NCI-H774 (cell line): ENCODE results near the gene TMEM170B.

Experiments
- DNase-seq: peaks from one replicate; lab custom pipeline; 2025; lab: John Stamatoyannopoulos, UW

Gene TMEM170B, protein sequence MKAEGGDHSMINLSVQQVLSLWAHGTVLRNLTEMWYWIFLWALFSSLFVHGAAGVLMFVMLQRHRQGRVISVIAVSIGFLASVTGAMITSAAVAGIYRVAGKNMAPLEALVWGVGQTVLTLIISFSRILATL

DNA sequence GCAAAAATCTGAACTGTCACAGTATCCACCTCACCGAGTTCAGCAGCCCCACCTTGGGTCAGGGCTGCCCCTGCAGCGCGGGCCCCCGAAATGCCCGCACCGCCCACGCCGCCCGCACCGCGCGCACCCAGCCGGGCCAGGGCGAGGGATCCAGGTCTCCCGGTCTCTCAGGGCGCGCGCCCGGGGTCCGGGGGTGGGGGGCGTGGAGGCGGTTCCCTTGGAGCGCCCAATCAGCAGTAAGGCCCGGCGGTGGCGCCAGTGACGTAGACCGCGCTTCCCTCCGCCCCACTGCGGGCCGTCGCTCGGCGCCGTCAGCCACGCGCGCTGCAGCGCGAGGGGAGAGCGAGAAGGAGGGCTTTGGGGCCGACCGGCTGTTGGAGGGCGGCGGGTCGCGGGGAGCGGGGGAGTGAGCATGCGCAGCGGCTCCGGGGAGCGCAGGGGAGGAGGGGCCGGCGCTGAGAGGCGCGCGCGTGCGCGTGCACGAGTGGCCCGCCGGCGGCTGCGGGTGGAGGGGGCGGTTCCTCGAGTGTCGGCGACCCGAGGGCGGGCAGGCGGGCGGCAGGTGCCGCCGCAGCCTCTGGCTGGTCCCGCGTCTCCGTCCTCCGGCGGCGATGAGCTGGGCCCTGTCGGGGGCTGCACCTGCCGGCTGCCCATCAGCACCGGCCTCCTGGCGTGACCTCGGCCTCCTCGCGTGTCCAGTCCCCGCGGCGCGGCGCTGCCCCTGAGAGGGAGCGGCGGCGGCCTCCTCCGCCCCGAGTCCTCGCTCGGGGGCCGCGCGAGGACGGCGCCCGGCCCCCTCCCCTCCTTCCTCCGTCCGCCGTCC lies at the start of gene TMEM170B:
TSS of gene TMEM170B (plus strand) at position 521 of the 823 bp plus-strand sequence. CDS start 529 bp downstream, outside the sequence.
- DNase-seq, result peak; percentile 93

DNA sequence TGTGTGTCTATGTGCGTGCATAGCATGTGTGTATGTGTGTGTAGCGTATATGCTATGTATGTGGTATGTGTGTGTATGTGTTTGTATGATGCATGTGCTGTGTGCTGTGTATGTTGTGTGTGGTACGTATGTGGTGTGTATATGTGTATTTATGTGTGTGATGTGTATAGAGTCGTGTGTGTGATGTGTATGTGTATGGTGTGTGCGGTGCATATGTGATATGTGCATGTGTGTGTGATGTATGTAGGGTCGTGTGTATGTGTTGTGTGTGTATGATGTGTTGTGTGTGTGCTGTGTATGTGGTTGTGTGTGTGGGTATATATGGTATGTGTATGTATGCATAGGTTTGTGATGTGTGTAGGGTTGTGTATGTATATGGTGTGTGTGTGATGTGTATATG lies 46.6 kb upstream of the TMEM170B start:
- no peak for DNase-seq

DNA sequence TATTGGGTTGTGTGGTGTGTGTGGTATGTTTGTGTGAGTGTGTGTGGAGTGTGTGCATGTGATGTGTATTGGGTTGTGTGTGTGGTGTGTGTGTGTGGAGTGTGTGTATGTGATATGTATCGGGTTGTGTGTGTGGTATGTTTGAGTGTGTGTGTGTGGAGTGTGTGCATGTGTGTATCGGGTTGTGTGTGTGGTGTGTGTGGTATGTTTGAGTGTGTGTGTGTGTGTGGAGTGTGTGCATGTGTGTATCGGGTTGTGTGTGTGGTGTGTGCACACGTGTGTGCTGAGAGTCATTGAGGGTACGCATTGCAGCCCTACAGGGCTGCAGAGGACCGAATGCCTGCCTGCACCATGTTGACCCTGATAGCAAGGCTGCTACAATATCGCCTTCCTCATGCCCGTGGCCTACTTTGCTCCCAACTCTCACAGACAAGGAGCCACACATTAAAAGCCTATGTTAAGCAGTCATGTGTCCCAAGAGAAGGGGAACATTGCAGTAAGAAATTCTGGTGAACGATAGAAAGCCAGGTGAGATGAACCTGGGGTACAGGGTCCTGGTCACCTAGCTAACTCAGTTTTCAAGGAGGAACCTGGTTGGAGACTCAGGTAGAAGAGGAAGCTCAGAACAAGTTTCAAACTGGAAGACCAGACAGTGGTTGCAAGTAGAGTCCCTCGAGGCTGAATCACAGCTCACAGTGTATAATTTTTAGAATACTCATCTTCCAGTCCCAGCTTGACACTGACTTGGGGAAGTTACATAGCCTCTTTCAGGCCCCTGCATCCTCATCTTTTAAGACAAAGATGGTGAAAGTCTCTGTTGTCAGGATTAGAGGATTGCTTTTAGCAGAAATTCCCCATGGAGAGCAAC lies 45.7 kb upstream of the TMEM170B start:
- no peak for DNase-seq

DNA sequence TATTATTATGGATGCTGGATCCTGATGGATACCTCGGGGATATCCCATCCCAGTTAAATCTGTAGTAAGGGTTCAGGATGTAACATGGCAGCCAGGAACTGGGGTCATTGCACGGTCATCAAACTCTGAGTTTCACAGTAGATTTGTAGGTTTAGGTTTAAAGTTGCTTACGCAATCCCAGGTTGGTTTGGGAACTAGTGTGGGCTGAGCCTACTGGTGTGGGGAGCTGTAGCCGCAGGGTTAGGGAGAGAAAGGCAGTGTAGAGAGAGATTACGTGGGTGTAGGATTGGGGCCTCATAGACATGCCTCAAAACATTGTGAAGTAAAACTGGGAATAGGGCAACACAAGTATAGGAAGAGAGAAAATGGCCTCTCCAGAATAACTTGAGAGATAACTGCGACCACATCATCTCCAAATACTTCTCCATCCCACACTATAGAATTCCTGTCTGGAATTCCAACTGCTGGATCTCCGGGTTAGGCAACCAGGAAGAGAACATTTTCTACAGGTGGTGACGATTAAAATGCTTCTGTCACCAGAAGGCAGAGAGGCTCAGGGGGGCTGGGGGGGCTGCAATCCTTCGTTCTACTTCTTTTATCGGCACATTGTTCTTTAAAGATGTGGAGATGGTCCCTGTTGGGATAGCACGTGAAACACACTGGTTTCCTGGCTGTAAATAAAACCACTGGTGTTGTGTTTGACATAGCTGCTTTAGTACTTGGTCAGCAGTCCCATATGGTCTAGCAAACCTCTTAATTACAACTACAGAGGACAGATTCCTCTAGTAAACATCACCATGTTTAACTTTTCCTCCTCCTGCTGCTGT lies 44.9 kb upstream of the TMEM170B start:
- DNase-seq, result no peak

DNA sequence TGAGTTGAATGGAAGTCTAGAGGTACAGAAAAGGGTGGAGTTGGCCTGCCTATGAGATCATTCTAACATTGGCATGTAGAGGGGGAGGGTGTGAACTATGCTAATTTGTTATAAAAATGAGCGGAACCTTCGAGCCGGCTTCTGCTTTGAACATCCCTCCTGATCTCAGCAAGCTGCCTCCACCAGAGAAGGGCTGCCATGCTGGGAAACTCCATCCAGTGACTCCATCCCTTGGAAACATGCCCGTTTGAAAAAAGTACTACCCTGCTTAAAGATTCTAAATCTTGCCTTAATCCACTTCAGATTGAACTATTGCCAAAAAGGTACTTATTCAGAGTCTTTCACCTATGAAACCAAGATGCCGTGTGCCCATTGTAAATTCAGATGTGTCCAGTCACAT lies 43.6 kb upstream of the TMEM170B start:
- DNase-seq, result no peak

DNA sequence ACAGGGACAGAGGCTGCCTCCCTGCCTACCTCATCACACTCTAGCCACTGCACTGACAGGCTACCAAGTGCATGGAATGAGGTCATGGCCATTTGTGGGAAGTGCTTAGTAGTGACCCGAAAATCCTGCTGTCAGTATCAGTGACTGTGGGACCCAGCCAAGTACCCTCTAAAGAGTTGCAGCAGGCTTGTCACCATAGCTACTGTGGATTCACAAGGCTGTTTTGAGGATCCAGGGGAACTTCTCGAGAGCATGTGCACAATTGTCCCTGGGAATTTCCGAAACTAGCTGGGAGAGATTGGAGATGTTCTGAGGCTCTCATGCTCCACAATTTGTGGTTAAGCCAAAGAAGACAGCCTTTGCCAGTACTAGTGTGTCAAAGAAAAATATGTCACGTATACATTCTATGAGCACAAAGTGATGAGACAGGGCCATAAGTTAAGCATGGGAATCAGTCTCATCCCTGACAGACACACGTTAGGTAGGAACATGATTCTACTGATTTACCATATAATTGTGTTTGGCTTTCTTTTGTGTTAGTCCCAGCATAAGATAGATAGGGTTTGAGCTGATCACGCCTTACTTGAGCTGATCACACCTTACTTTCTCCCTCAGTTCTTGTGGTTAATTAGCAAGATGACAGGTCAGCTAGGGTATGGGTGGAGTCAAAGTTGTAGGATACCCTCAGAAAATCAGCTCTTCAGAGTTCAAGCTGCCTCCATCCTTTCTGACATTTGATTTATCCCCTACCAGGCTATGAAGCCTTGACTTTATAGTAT lies 42.6 kb upstream of the TMEM170B start:
- no peak for DNase-seq

DNA sequence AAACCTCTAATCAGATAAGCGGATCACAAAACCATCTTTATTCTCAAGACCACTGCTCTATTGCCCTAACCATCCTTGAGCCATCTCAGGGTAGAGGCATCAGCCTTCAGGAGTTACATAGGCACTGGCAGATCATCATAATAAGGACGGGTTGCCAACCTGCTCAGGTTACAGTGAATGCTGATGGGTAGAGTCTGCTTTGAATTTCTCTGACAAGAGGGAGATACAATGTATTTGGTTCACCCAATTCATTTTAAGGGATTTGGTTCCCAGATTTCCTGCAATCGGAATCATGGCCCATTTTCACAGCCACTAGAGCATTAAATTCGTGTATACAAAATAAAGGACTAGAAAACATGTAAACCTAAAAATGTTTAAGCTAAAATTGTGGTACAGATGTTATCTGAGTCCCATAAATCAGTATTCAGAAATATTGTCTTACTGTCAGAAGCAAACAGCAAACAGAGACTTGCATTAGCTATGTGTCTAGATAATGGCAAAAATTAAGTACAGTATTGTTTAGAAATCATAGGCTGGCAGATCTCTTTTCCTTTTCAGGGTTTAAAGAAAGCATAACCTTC lies 41.9 kb upstream of the TMEM170B start:
- no peak for DNase-seq

DNA sequence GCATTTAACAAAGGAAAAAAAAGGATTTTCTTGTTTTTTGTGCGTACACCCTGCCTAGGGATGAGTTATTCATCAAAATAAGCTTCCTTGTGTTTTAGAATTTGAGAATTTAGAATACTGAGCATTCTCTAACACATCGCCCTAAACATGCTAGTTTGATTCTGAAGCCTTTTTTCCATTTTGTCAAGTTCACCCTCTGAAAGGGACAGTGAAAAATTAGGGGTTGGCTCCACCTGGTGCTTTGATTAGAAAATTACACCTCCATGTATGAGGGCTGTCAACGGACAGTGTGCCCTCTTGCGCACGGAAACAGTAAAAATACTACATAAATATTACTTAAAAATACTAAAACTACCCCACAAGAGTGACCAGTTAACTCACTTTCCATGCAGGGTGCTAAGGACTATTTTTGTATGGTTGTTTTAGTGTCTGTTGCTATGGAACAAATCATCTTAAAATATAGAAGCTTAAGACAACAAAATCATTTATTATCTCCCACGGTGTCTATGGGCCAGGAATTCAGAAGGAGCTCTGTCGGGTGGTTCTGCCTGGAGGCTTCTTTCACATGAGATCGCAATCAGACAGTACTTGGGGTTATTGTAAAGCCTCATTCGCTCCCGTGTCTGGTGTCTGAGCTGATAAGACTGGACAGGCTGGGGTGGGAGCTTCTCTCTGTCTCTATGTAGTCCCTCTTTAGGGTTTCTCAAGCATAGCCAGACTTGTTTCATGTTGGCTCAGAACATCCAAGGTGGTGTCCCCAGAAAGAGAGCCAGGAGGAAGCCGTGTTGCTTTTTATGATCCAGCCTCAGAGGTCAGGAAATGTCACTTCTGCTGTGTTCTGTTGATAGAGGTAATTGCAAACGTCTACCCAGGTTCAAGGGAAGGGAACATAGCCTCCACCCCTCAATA lies 41.1 kb upstream of the TMEM170B start:
- peak; percentile 51 for DNase-seq

DNA sequence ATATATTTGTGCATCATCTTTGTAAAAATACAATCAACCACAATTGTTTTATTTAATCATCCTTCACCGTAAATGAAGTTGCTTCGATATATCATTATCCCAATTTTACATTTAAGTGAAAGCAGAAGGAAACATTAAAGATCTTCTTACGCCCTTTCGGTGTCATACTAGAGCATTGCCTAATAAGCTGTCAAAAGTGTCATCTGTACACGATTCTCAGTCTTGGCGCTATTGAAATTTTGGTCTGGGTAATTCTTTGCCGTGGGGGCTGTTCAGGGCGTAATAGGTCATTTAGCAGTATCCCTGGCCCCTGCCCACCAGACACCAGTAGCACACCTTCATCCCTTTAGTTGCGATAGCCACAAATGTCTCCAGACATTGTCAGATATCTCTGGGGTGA lies 40.4 kb upstream of the TMEM170B start:
- DNase-seq, result no peak

DNA sequence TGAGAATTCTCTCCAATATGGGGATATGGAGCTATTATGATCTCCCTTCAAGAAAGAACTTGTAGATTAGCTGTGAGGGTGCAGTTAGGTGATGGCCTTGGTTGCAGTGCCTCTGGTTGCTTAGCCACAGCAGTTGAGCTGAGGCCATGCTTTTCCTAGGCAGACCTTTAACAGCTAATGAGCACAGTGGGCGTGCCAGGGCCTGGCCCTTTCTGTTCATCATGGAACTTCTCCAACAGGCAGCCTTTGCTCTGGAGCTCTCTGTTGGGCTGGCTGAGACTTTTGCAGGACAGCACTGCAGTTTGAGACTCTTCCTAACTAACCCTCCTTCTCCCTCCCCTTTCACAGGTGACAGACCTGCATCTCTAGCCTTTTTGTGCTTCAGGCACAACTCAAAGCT lies 39.7 kb upstream of the TMEM170B start:
- DNase-seq, result no peak

DNA sequence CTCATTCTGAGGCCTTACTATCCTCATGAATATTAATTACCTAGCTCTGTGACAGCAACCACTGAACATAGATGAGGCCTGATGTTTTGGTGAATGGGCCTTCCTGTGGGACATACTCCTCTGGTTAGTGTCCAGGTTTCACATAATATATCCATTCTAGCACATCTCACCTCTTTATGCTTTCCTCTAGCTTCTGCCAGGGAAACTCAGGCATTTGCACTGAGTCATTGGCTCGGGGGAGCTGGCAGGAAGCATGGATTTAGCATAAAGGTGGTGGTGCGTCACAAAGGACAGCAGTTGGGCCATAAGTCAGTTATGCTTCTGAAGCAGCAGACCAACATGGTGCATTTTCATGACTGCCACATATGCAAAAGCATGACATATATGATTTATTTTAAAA lies 37.5 kb upstream of the TMEM170B start:
- DNase-seq, result no peak

DNA sequence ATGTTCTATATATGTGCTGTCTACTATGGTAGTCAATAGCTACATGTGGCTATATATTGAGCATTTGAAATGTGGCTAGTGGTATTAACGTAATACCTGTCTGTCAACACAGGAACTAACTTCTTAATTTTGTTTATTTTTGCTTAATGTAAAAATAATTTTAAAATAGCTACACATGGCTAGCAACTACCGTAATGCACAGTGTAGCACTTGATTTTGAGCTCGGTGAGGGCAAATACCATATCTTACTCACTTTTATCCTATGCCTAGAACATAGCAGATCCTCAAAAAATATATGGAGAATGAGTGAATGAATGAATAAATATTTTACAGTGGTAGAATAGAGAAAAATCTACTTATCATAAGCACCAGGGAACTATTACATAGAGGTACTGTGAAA lies 28.1 kb upstream of the TMEM170B start:
- no peak for DNase-seq

DNA sequence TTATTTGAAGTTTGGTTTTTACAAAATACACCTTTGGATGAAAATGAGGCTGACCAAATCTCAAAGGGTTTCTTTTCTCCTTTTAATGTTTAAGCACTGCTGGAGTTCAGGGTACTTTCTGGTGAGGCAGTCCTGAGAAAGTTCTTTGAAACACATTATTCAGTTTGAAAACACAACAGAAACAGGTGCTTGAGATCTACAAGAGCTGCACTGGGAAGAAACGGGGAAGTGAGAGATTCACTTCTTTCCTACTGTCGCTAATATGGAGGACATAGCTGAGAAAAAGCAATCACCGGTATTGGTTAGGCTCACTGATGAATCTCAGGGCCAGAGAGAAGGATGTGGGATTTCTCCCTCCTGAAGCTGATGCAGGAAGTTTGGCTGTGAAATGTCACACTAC lies 22.9 kb upstream of the TMEM170B start:
- DNase-seq, result no peak

DNA sequence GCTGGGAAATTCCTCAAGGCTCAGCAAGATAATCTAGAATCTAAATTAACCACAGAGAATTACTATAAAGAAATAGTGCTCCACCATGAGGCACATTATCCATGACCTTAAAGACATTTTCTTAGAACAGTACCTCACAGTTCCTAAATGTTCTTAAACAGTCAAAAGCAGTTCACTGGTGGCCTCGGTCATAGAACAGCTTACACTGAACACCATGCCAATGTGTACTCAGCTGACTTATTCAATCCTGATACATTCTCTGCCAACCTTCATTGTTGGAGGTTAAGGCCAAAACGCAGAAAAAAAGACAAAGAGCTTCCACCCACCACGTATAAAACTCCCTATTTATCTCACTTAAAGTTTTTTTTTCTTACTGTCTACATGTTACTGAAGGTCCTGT lies 21.8 kb upstream of the TMEM170B start:
- DNase-seq, result no peak

DNA sequence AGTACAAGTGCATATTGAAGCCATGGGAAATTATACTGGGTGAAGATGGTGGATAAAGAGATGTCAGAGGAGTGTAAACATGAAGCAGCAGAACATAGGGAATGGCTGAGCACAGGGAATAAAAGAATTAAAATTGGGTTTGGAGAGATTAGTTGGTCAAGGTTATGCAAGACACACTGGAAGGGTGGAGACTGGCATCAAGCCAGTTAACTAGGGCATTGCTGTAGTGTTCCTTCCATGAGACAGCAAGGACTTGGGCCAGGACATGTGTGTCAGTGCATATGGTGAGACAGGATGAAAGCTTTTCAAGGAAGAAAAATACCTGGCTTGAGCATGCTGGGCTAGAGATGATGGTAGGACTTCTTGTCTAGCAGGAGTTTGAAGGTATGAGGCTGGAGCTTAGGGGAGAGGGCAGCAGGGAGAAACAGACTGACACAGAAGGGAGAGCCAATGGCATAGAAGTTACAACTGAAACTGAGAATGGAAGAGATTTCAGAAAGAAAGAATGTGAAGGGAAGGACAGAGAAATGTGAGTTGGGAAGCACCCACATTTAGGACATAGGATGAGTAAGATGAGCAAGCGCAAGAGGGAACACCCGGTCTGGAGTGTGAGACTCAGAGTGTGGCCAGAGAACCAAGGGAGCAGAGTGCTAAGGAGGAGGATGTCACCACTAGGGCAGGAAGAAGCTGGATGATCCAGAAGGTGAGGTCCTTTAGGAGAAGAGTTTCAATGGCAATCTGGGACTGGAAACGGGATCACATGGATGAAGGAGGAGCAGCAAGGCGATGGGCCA lies 14.5 kb upstream of the TMEM170B start:
- DNase-seq, result no peak

DNA sequence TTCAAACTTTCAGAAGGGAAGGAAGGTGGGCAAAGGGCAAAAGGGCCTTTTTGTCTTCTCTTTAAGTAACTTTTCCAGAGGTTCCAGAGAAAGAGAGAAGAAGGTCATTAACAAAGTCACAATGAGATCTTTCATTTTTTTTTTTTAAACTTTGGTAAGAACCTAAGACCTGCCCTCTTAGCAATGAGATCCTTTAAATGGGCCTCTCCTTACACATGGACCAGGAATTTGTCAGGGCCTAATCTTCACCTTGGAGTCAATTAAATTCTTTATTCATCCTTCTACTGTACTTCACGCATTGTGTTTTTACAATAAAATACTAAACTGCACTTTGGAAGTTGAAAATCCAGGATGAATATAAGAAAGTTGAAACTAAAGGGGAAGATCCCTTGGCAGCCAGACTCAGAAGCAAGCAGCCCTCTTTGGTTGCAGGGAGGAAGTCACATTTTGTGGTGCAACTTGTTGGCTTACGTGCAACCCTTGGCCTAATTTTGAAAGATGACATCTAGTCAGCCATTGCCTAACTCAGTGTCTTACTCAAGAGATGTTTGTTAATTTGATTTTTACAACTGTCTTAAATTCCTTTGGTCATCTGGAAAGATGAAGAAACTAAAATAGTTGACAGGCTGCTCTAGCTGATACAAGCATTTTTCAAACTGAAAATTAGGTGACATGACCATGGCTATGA lies 11.9 kb upstream of the TMEM170B start:
- no peak for DNase-seq

DNA sequence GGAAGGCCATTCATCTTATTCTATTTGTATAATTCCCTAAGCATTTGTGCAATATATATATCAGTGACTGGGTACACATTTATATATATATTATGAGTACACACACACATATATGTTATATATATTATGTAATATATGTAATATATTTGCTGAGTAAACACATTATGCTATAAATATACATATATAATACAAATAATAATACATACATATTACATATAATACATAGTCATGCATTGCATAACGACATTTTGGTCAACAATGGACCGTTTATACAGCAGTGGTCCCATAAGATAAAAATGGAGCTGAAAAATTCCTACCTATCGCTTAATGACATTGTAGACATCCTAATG lies 11.4 kb upstream of the TMEM170B start:
- no peak for DNase-seq

DNA sequence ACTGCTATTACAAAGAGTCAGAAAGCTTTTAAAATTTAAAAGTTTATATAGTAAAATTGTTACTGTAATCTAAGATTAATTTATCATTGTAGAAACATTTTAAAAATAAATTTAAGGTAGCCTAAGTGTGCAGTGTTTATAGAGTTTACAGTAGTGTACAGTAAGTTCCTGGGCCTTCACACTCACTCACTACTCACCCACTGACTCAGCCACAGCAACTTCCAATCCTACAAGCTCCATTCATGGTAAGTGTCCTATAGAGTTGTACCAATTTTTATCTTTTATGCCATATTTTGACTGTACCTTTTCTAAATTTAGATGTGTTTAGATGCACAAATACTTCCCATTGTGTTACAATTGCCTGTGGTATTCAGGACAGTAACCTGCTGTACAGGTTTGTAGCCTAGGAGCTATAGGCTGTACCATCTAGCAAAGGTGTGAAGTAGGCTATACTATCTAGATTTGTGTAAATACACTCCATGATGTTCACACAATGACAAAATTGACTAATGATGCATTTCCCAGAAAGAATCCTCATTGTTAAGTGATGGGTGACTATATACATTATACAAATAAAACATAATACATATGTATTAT lies 10.2 kb upstream of the TMEM170B start:
- no peak for DNase-seq
